Activated T-cell treated with anti-CD3 and anti-CD28 coated beads, Interleukin-2, amount 50 U/mL, for 1 hour (primary cell): ENCODE results near the gene TRPC3.
"Not testable (repeated sequence)": the region's sequence is repeated elsewhere in the genome, so short reads cannot be mapped to it uniquely, and the experiment has no call there.

Source experiments
- DNase-seq: peaks from one replicate; pipeline ENCODE4 v3.0.0-alpha.2; 2020

Gene TRPC3

GRCh38 chr4:121943941-121944340 lies 7.9 kb downstream of the TRPC3 start:
- DNase-seq, result no peak

DNA sequence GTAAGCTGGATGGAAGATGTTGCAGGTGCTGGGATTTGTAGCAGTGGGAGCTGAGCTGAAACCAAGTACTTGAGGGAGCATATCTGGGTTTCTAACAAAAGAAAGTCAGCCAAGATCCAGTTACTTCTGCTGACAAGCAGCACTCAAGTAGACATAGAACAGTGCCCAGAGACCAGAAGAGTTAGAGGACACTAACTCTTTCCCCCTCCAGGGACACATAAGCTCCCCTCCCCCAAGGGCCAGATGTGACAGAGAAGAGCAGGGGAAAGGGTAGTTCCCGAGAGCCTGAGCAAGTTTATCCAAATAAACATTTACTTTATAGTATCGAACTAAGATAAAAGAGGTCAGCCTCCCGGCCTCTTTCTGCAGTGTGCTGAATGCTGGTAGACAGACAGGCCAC lies 12.2 kb downstream of the TRPC3 start:
- DNase-seq, result no peak

GRCh38 chr4:121938282-121939092 lies 13.4 kb downstream of the TRPC3 start:
- no peak for DNase-seq

- DNase-seq, result no peak
These were observed 15.8 kb downstream of the TRPC3 start for GRCh38 chr4:121936101-121936500.

GRCh38 chr4:121934635-121935034 lies 17.2 kb downstream of the TRPC3 start:
- DNase-seq, result no peak

- no peak for DNase-seq
These were observed 19.5 kb downstream of the TRPC3 start for GRCh38 chr4:121932212-121932974.

- DNase-seq, result no peak
These were observed 21.6 kb downstream of the TRPC3 start for GRCh38 chr4:121930304-121930703.

- DNase-seq, result no peak
These were observed 23.9 kb downstream of the TRPC3 start for GRCh38 chr4:121927948-121928347.

DNA sequence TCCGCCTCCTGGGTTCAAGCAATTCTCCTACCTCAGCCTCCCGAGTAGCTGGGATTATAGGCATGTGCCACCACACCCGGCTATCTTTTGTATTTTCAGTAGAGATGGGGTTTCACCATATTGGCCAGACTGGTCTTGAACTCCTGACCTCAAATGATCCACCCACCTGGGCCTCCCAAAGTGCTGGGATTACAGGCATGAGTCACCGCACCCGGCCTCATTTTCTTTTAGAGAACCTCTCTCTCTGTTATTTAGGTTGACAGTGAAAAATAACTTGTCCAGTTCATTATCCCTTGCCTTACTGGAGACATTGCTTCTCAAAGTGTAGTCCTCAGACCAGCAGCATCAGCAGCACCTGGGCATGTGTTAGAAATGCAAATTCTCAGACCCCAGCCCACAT lies 25.4 kb downstream of the TRPC3 start:
- DNase-seq, result not testable (repeated sequence)

- no peak for DNase-seq
These were observed 28.6 kb downstream of the TRPC3 start for GRCh38 chr4:121923306-121923705.

- DNase-seq, result no peak
These were observed 38.2 kb downstream of the TRPC3 start for GRCh38 chr4:121913667-121914066.

DNA sequence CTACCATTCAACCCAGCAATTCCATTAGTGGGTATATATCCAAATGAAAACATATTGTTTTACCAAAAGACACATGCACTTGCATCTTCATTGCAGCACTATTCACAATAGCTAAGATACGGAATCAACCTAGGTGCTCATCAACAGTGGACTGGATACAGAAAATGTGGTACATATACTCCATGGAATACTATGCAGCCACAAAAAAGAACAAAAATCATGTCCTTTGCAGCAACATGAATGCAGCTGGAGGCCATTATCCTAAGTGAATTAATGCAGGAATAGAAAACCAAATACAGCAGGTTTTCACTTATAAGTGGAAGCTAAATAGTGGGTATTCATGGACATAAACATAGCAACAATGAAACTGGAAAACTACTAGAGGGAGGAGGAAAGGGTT lies 43.5 kb downstream of the TRPC3 start:
- DNase-seq, result no peak

DNA sequence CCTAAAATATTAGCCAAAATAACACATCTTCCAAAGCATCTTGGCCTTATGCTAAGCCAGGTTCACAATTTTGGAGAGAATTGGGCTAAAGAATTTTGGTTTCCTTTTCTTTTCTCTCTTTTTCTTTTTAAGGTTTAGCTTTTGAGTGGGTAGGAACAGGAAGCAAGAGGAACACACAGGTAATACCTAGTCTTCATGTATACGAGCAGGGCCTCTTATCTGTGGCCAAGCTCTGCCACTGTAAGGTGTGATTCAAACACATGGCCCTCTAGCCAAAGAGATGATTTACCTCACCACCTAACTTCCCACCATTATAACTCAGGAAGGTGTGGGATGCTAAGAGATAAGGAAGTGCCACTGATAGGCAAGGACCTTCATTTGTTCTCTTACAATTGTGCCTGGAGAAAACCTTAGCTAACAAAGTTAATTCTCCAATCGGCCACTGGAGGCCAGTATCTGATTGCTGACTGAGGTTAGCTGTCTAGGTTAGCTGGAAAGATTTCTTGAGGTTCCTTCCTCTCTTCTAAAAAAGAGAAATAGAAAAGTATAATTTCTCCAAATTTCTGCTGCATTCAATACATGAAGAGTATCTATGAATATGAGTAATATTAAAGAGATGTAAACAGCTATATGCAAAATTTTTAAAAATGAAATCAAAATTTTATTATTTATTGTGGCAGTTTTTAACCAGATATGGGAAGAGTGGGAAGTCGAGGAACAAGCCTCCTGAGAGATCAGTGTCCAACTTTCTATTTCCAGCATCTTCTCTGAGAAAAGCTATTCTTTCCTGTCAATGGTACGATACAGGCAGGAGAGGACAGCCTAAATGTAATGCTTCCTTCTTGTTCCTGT lies 51.5 kb downstream of the TRPC3 start:
- peak; percentile 23 for DNase-seq

- DNase-seq, result peak; percentile 23
These were observed 53.7 kb downstream of the TRPC3 start for GRCh38 chr4:121898150-121898549.

- no peak for DNase-seq
These were observed 63.7 kb downstream of the TRPC3 start for GRCh38 chr4:121888134-121888533.

- no peak for DNase-seq
These were observed 66.7 kb downstream of the TRPC3 start for GRCh38 chr4:121885115-121885514.

DNA sequence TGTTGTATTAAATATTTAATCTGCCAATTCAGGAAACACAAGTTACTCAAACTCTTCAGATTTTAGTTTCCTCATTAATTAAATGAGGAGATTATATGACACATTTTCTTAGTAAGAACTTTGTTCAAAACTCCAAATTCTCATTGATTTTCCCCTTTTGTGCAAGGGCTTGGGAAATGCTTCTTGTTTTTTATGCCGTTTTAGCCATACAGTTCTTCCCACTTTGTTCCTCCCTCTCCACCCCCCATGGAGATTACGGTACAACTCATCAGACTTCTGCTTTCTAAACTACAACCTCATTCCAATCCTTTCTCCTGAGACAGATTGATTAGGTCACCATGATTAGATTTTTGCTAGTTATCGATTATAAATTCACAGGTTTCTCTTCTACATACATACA lies 70.7 kb downstream of the TRPC3 start:
- no peak for DNase-seq

GRCh38 chr4:121879135-121879534 lies 72.7 kb downstream of the TRPC3 start:
- DNase-seq, result no peak

GRCh38 chr4:121877041-121877773 lies 74.7 kb downstream of the TRPC3 start:
- no peak for DNase-seq

GRCh38 chr4:121876070-121876469 lies 75.8 kb downstream of the TRPC3 start:
- no peak for DNase-seq

DNA sequence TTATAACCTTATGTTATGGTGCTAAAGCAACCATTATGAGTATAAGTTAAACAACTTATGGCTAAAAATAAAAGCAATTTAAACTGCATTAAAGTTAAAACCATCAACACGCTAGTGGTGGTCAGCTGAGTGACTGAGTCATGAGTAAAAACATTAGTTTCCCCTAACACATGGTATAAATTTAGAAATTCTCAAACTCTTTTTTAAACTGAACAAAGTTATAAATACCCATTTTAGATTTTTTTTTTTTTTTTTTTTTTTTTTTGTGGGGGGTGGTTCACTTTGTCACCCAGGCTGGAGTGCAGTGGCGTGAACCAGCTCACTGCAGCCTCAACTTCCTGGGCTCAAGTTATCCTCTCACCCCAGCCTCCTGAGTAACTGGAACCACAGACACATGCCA lies 76.2 kb downstream of the TRPC3 start:
- DNase-seq, result no peak

GRCh38 chr4:121873604-121874003 lies 78.3 kb downstream of the TRPC3 start:
- no peak for DNase-seq
